ENCODE results near the gene SLC49A3.

- no peak for TF ChIP-seq CTCF (conservative IDR thresholded peaks at IDR 0.05 in 1 of 2, IDR thresholded peaks at IDR 0.05 in 1 of 2; ENCODE audit: extremely low read depth in 1 of 2, insufficient read depth in 1 of 2, low read depth in 1 of 2, low read length in 2 of 2)
- TF ChIP-seq EZH2 (IDR thresholded peaks at IDR 0.05; ENCODE audit: borderline replicate concordance, low read length): no peak
These were observed 14.6 kb upstream of the SLC49A3 start for GRCh38 chr4:703336-704197.

All from mammary epithelial cell (primary cell).